Ovary (tissue), 9 donors: Measurements from ENCODE around the gene EPB41L2. TPM values are rescaled to one million over a fixed set of nuclear protein-coding genes. Genes with fewer than 3 reads are reported as not detected.

Source experiments
- DNase-seq, 5 donors: peaks; one replicate each; pipeline ENCODE4 v3.0.0-alpha.2; 2019 to 2020
- H3K27ac ChIP-seq, 2 donors: fragments of 200-600 bp; one replicate each; pipeline versions ENCODE4 v1.5.1 to v1.8.0; 2019 to 2022
- H3K27me3 ChIP-seq: fragments of 200-600 bp; one replicate; pipeline ENCODE4 v1.8.0; 2022
- H3K36me3 ChIP-seq: fragments of 200-600 bp; sonication (generic); one replicate; pipeline ENCODE4 v1.5.1; 2019
- H3K4me1 ChIP-seq: one replicate; pipeline ENCODE4 v1.8.1; 2013; ENCODE audit warnings: mild to moderate bottlenecking, moderate library complexity; ENCODE audit not compliant: insufficient read depth
- H3K4me3 ChIP-seq: fragments of 200-600 bp; sonication (generic); one replicate; pipeline ENCODE4 v1.5.1; 2017
- H3K9me3 ChIP-seq, 2 donors: fragments of 200-600 bp in 1 of 2; sonication (generic) in 1 of 2; one replicate each; pipeline versions ENCODE4 v1.5.1 to v1.8.1; 2013 to 2019; ENCODE audit warnings: mild to moderate bottlenecking in 1 of 2, moderate library complexity in 1 of 2
- EP300 ChIP-seq: sonication (generic); formaldehyde crosslinking; IDR thresholded peaks from one replicate; pipeline ENCODE4 v1.6.1; 2017; ENCODE audit warnings: antibody characterized with exemption
- POLR2A ChIP-seq: fragments of 450-650 bp; IDR thresholded peaks from one replicate; pipeline ENCODE4 v1.6.1; 2017; ENCODE audit warnings: antibody characterized with exemption, mild to moderate bottlenecking, moderate library complexity
- WGBS, 3 donors: extraction: QIAGEN DNeasy Blood & Tissue Kit in 1 of 3; methylation state at CpG; one replicate each; pipeline versions ENCODE4 v1.1.5 to v1.1.7; 2013 to 2017; 5-methylcytosine and 5-hydroxymethylcytosine counted together
- intact Hi-C, 4 donors: fragments of 100-400 bp; cut with DNase I; formaldehyde crosslinking; loops; one replicate each; pipeline versions ENCODE4 v1.11.0 to v1.15.1; 2022 to 2023
- polyA plus RNA-seq, 2 donors: library from polyadenylated mRNA; stranded (reverse); fragments of 200-250 nt in 1 of 2; fragments of 350-450 nt in 1 of 2; fragmentation: Illumina TruSeq in 1 of 2; extraction: RNeasy Lipid Tissue Mini Kit (QIAGEN cat#74804) in 1 of 2; gene quantifications; one replicate each; pipeline ENCODE4 v1.2.3, GENCODE V29; 2013 to 2014
- total RNA-seq, 7 donors: library from RNA; depleted of rRNA in 2 of 7; stranded (reverse); fragments of >200 nt in 2 of 7; fragmentation: NEBNext Ultra II Directional in 3 of 7; extraction: Animal tissue kit (Norgen Biotek cat#: 25700) in 3 of 7; gene quantifications; one replicate each; pipeline versions ENCODE4 v1.1.0 to v1.2.4, GENCODE V29; 2016 to 2023
- TF ChIP-seq, protein P1 (sequence below), 3 donors: fragments of 450-650 bp in 2 of 3; fragments of 200-600 bp in 1 of 3; IDR thresholded peaks; one replicate each; pipeline versions ENCODE4 v1.5.1 to v1.8.0; 2016 to 2022; ENCODE audit warnings: antibody characterized with exemption in 3 of 3, mild to moderate bottlenecking in 1 of 3
- donor health status: DM: no; HTN: no; CAD: no; lungs with moderate emphysema.
- donor health status: DM: no; HTN: no; CAD: no.
- donor health status: Bipolar disorder and iron deficiency.
- donor health status: DM: yes; HTN: yes; CAD: no.
- donor health status: DM: no; HTN: no; CAD: no.
- donor health status: DM: yes; HTN: yes; CAD: no.

The EPB41L2 gene
- total and polyA plus RNA-seq, 9 donors: 49.8 to 294 (median 204) TPM

DNA sequence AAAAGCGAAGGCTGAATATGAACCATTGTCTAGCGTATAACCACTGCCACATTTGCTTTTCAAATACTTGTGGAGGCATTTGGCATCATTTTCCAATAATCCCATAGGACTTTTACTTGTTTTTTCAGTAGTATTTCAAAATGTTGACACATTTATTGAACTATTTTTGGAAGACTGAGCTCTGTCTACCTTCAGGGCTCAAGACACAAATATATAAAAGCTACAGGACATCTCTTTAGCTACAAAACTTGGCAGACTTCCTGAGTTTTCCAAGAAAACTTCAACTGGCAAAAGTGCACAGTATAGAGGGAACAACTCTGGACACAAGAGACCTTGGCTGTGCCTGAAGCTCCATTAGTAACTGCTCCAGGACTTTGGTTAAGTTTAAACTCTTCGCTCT, 13.4 kb downstream of the EPB41L2 start:
- Histone ChIP-seq H3K4me3 (no peak overlapping the region), H3K27me3 (no peaks in the 10 kb centered on the region), H3K9me3 (peaks cover 2 to 3% of the 10 kb centered on the region in 2 donors), H3K36me3 (no peaks in the 10 kb centered on the region), H3K27ac (no peak overlapping the region), H3K4me1 (peaks cover 1% of the 10 kb centered on the region)
- no peak for DNase-seq
- WGBS, 3 donors: 90 to 93% (median 91%) methylated on average over 3 of the region's 3 CpGs
- TF ChIP-seq, protein P1, sequence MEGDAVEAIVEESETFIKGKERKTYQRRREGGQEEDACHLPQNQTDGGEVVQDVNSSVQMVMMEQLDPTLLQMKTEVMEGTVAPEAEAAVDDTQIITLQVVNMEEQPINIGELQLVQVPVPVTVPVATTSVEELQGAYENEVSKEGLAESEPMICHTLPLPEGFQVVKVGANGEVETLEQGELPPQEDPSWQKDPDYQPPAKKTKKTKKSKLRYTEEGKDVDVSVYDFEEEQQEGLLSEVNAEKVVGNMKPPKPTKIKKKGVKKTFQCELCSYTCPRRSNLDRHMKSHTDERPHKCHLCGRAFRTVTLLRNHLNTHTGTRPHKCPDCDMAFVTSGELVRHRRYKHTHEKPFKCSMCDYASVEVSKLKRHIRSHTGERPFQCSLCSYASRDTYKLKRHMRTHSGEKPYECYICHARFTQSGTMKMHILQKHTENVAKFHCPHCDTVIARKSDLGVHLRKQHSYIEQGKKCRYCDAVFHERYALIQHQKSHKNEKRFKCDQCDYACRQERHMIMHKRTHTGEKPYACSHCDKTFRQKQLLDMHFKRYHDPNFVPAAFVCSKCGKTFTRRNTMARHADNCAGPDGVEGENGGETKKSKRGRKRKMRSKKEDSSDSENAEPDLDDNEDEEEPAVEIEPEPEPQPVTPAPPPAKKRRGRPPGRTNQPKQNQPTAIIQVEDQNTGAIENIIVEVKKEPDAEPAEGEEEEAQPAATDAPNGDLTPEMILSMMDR (IDR thresholded peaks at IDR 0.05): no peak
- TF ChIP-seq EP300 (no peak), POLR2A (no peak)
- intact Hi-C loops: no loop called here

DNA sequence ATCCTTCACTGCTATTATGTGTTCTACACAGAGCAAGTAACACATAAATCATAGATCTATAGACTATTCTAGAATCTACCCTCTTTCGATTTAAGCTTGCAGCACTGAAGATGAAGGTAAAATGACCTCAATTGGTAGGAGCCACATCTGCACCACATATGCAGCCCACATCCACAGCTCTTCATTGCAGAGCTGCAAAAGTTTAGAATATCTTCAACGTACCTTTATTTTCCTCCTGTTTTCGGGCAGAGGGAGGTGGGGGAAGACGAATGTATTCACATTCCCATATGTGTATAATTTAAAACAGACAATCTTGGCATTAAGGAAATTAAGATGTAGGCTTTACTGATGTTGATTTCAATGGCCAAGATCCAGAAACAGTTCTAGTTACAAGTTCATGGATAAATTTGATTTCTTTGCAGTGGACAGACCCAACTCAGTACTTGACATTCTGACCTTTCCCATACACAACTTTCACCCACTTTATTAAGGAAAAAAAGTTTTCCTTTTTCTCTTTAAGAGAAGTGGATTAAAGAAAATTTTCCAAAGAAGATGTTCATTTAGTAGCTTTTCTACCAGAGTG, 14.0 kb downstream of the EPB41L2 start:
- no peak for TF ChIP-seq POLR2A
- TF ChIP-seq EP300: no peak
- TF ChIP-seq, protein P1 (IDR thresholded peaks at IDR 0.05): no peak
- WGBS, 3 donors: 71 to 83% (median 78%) methylated on average over 4 of the region's 4 CpGs
- Histone ChIP-seq H3K4me3 (no peak overlapping the region), H3K27ac (peak overlapping the region in 1 of 2 donors; percentile 8), H3K27me3 (no peaks in the 10 kb centered on the region), H3K9me3 (no peaks in the 10 kb centered on the region), H3K4me1 (peaks cover 1% of the 10 kb centered on the region), H3K36me3 (no peaks in the 10 kb centered on the region)
- DNase-seq: no peak
- intact Hi-C loops: no loop called here

DNA sequence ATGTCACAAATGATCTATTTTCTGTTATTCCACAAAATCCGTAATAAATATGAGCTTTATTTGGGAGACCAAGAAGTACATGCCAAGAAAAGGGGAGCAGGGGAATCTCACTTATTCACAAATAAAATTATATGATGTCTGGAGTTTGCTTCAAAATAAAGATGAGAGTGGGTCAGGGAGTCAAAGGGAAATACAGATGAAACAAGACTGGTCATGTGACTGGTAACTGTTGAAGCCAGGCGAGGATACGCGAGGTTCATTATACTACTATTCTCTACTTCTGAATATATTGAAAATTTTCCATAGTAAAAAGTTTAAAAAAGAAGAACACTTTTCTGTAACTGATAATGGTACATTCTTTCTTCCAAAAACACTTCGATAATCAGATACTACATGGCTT, 14.6 kb downstream of the EPB41L2 start:
- WGBS, 3 donors: 43 to 66% (median 65%) methylated on average over 5 of the region's 5 CpGs
- H3K36me3 ChIP-seq: no peaks in the 10 kb centered on the region
- intact Hi-C loops: no loop called here
- no peak for DNase-seq
- no peak overlapping the region for H3K4me3 ChIP-seq
- H3K9me3 ChIP-seq: no peaks in the 10 kb centered on the region
- peaks cover 2% of the 10 kb centered on the region for H3K4me1 ChIP-seq
- no peaks in the 10 kb centered on the region for H3K27me3 ChIP-seq
- TF ChIP-seq, protein P1 (IDR thresholded peaks at IDR 0.05): no peak
- no peak for TF ChIP-seq EP300
- TF ChIP-seq POLR2A: no peak
- peak overlapping the region in 1 of 2 donors; percentile 1 for H3K27ac ChIP-seq

DNA sequence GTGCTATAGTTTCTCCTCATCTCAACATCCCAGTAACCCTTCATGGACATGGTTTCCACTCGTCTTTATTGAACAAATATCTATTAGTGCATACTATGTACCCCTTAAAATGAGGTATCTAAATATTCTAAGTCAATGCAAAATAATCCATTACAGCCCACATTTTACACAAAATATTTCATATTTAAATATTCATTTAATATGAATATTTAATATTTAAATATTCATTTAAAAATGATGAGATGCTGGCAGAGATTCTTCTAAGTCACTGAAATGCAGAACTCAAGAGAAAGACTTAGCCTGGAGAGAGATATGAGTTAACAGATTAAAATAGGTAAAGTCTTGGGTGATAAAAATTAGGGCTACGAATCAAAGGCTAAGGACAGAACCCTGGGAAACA, 17.9 kb downstream of the EPB41L2 start:
- no peaks in the 10 kb centered on the region for H3K9me3 ChIP-seq
- no peaks in the 10 kb centered on the region for H3K36me3 ChIP-seq
- no peak for TF ChIP-seq EP300
- TF ChIP-seq POLR2A: no peak
- TF ChIP-seq, protein P1 (IDR thresholded peaks at IDR 0.05): no peak
- no peak overlapping the region for H3K27ac ChIP-seq
- peaks cover 1% of the 10 kb centered on the region for H3K4me1 ChIP-seq
- DNase-seq: no peak
- no peaks in the 10 kb centered on the region for H3K27me3 ChIP-seq
- no peak overlapping the region for H3K4me3 ChIP-seq
- intact Hi-C loops: no loop called here
- WGBS, 3 donors: 85 to 96% (median 88%) methylated on average over 2 of the region's 2 CpGs
